Astrocyte (in vitro differentiated cells and primary cell): ENCODE measurements around the gene TPPP3.

Experiments used
- EZH2 ChIP-seq: IDR thresholded peaks from 2 replicates; pipeline ENCODE4 v1.6.1; 2012; ENCODE audit warnings: mild to moderate bottlenecking, low read length, inconsistent platforms; ENCODE audit not compliant: insufficient read depth
- TF ChIP-seq, protein P1 (sequence below): IDR thresholded peaks from 2 replicates; pipeline ENCODE4 v1.5.1; 2011; ENCODE audit warnings: low read depth, mild to moderate bottlenecking, inconsistent platforms, low read length, moderate library complexity; ENCODE audit not compliant: insufficient read depth

- TF ChIP-seq, protein P1, sequence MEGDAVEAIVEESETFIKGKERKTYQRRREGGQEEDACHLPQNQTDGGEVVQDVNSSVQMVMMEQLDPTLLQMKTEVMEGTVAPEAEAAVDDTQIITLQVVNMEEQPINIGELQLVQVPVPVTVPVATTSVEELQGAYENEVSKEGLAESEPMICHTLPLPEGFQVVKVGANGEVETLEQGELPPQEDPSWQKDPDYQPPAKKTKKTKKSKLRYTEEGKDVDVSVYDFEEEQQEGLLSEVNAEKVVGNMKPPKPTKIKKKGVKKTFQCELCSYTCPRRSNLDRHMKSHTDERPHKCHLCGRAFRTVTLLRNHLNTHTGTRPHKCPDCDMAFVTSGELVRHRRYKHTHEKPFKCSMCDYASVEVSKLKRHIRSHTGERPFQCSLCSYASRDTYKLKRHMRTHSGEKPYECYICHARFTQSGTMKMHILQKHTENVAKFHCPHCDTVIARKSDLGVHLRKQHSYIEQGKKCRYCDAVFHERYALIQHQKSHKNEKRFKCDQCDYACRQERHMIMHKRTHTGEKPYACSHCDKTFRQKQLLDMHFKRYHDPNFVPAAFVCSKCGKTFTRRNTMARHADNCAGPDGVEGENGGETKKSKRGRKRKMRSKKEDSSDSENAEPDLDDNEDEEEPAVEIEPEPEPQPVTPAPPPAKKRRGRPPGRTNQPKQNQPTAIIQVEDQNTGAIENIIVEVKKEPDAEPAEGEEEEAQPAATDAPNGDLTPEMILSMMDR = no peak
- TF ChIP-seq EZH2 = no peak
Measured at GRCh38 chr16:67412294-67412693, 19.0 kb upstream of the TPPP3 start.
